Measurements from ENCODE around the gene CPLX1.

Gene CPLX1

DNA sequence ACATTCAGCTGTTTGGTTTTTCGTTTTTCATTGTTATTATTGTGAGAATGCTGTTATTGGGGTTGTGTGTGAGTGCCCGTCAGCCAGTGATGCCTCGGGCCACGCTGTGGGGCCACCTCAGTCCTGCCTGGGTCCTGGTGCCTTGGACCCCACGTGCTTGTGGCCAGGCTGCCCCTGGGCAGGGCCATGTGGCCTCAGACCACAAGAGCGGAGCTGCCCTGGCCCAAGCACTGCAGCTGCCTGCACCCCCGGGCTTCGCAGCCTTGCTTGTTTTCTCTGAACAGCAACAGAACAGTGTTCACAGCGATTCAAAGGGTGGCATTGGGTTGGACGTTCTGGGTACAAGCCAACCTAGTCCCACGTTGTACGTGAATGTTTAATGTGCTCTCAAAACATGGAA, 56.9 kb downstream of the CPLX1 start:
- no peaks in the 10 kb centered on the region for H3K9me2 ChIP-seq (replicated peaks; ENCODE audit: low read depth, low read length)
- no peak overlapping the region for H2AFZ ChIP-seq (ENCODE audit: low read length)
- TF ChIP-seq, protein P1, sequence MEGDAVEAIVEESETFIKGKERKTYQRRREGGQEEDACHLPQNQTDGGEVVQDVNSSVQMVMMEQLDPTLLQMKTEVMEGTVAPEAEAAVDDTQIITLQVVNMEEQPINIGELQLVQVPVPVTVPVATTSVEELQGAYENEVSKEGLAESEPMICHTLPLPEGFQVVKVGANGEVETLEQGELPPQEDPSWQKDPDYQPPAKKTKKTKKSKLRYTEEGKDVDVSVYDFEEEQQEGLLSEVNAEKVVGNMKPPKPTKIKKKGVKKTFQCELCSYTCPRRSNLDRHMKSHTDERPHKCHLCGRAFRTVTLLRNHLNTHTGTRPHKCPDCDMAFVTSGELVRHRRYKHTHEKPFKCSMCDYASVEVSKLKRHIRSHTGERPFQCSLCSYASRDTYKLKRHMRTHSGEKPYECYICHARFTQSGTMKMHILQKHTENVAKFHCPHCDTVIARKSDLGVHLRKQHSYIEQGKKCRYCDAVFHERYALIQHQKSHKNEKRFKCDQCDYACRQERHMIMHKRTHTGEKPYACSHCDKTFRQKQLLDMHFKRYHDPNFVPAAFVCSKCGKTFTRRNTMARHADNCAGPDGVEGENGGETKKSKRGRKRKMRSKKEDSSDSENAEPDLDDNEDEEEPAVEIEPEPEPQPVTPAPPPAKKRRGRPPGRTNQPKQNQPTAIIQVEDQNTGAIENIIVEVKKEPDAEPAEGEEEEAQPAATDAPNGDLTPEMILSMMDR (conservative IDR thresholded peaks at IDR 0.05; ENCODE audit: low read length), result no peak
- TF ChIP-seq EZH2phosphoT487 (IDR thresholded peaks at IDR 0.05; ENCODE audit: borderline replicate concordance), result no peak
- H3K9me3 ChIP-seq (ENCODE audit: insufficient read depth, low read depth, low read length), result no peaks in the 10 kb centered on the region
- H3K27me3 ChIP-seq (ENCODE audit: insufficient read depth, low read length, poor library complexity, severe bottlenecking), result no peaks in the 10 kb centered on the region
- H3K4me3 ChIP-seq (ENCODE audit: low read length, poor library complexity, severe bottlenecking), result no peak overlapping the region
- no peak overlapping the region for H3K9ac ChIP-seq (ENCODE audit: low read depth, low read length, poor library complexity, severe bottlenecking)
- no peak overlapping the region for H3K4me2 ChIP-seq (ENCODE audit: low read depth, low read length, poor library complexity, severe bottlenecking)
- H3K36me3 ChIP-seq (ENCODE audit: insufficient read depth, low read length), result peaks cover 62% of the 10 kb centered on the region; the same call in 1 of the 2 replicates
- peaks cover 66% of the 10 kb centered on the region for H4K20me1 ChIP-seq (ENCODE audit: insufficient read depth, low read length, poor library complexity, severe bottlenecking)
- peaks cover 38% of the 10 kb centered on the region for H3K79me2 ChIP-seq (ENCODE audit: insufficient read depth, low read length)
- no peaks in the 10 kb centered on the region for H3F3A ChIP-seq (ENCODE audit: low read depth)
- peaks cover 6% of the 10 kb centered on the region for H3K4me1 ChIP-seq (ENCODE audit: insufficient read depth, low read length, poor library complexity, severe bottlenecking)

DNA sequence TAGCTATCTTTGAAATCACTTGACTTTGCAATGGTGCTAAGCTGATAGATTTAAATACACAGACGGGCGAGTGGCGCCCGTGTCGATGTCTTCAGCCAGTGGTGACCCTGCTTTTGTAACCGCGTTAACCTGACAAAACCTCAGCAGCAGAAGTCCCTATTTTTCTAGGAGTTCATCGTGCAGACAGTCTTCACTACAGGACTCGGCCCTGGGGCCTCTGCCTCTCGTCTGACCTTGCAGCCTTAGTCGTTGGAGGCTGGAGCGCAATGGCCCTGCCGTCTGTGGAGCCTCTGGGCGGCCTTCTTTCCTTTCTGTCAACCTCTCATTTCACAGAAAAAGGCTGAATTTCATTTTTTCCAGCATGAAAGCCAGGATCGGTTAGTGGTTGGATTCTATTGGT, 57.9 kb downstream of the CPLX1 start:
- Histone ChIP-seq H4K20me1 (ENCODE audit: insufficient read depth, low read length, poor library complexity, severe bottlenecking) (peaks cover 62% of the 10 kb centered on the region), H3K36me3 (ENCODE audit: insufficient read depth, low read length) (peaks cover 70% of the 10 kb centered on the region; the same call in 1 of the 2 replicates), H3K9ac (ENCODE audit: low read depth, low read length, poor library complexity, severe bottlenecking) (no peak overlapping the region), H3K27me3 (ENCODE audit: insufficient read depth, low read length, poor library complexity, severe bottlenecking) (no peaks in the 10 kb centered on the region), H3K9me2 (replicated peaks; ENCODE audit: low read depth, low read length) (no peaks in the 10 kb centered on the region), H3K4me3 (ENCODE audit: low read length, poor library complexity, severe bottlenecking) (no peak overlapping the region), H3K4me1 (ENCODE audit: insufficient read depth, low read length, poor library complexity, severe bottlenecking) (peaks cover 6% of the 10 kb centered on the region), H3F3A (ENCODE audit: low read depth) (no peaks in the 10 kb centered on the region), H3K79me2 (ENCODE audit: insufficient read depth, low read length) (peaks cover 36% of the 10 kb centered on the region), H3K9me3 (ENCODE audit: insufficient read depth, low read depth, low read length) (no peaks in the 10 kb centered on the region), H3K4me2 (ENCODE audit: low read depth, low read length, poor library complexity, severe bottlenecking) (no peak overlapping the region), H2AFZ (ENCODE audit: low read length) (no peak overlapping the region)
- TF ChIP-seq, protein P1 (conservative IDR thresholded peaks at IDR 0.05; ENCODE audit: low read length), result no peak
- no peak for TF ChIP-seq EZH2phosphoT487 (IDR thresholded peaks at IDR 0.05; ENCODE audit: borderline replicate concordance)

GRCh38 chr4:766559-767283, 59.2 kb downstream of the CPLX1 start:
- H3K4me3 ChIP-seq (ENCODE audit: low read length, poor library complexity, severe bottlenecking), result no peak overlapping the region
- peaks cover 27% of the 10 kb centered on the region for H3K79me2 ChIP-seq (ENCODE audit: insufficient read depth, low read length)
- no peak overlapping the region for H3K4me2 ChIP-seq (ENCODE audit: low read depth, low read length, poor library complexity, severe bottlenecking)
- TF ChIP-seq, protein P1 (conservative IDR thresholded peaks at IDR 0.05; ENCODE audit: low read length), result no peak
- TF ChIP-seq EZH2phosphoT487 (IDR thresholded peaks at IDR 0.05; ENCODE audit: borderline replicate concordance), result no peak
- no peaks in the 10 kb centered on the region for H3F3A ChIP-seq (ENCODE audit: low read depth)
- H3K9ac ChIP-seq (ENCODE audit: low read depth, low read length, poor library complexity, severe bottlenecking), result no peak overlapping the region
- peaks cover 83% of the 10 kb centered on the region; the same call in 1 of the 2 replicates for H3K36me3 ChIP-seq (ENCODE audit: insufficient read depth, low read length)
- H3K9me2 ChIP-seq (replicated peaks; ENCODE audit: low read depth, low read length), result no peaks in the 10 kb centered on the region
- H3K27me3 ChIP-seq (ENCODE audit: insufficient read depth, low read length, poor library complexity, severe bottlenecking), result no peaks in the 10 kb centered on the region
- H3K4me1 ChIP-seq (ENCODE audit: insufficient read depth, low read length, poor library complexity, severe bottlenecking), result peaks cover 6% of the 10 kb centered on the region
- no peaks in the 10 kb centered on the region for H3K9me3 ChIP-seq (ENCODE audit: insufficient read depth, low read depth, low read length)
- peaks cover 54% of the 10 kb centered on the region for H4K20me1 ChIP-seq (ENCODE audit: insufficient read depth, low read length, poor library complexity, severe bottlenecking)
- H2AFZ ChIP-seq (ENCODE audit: low read length), result no peak overlapping the region
